A549 (cell line): ENCODE data around the gene IPMK. TPM values are rescaled to one million over a fixed set of nuclear protein-coding genes. Genes with fewer than 3 reads are reported as not detected.

Source experiments
- ATAC-seq, 2 experiments: fragments of 200-7000 bp in 1 of 2; fragments of >200 bp in 1 of 2; cut with Nextera tagmentation in 1 of 2; cut with Tn5 transposase in 1 of 2; 3 replicates each; pipeline versions ENCODE4 v1.8.0 to v1.9.1; 2018 to 2020; ENCODE audit warnings: mild to moderate bottlenecking in 1 of 2, moderate library complexity in 1 of 2
- CTCF ChIA-PET: fragments of 300-600 bp; sonication (Branson Sonifier 250); formaldehyde crosslinking; extraction: SDS; loops from one replicate; lab custom pipeline; 2021; ENCODE audit warnings: antibody characterized with exemption, inconsistent platforms; lab: Yijun Ruan, JAX
- POLR2A ChIA-PET: fragments of 350-600 bp; formaldehyde crosslinking; extraction: SDS; loops from one replicate; lab custom pipeline; 2021; ENCODE audit warnings: antibody characterized with exemption, inconsistent platforms; lab: Yijun Ruan, JAX
- DNase-seq, 2 experiments: peaks; one replicate each; pipeline versions ENCODE4 v3.0.0 to v3.0.0-alpha.2; 2011 to 2016; ENCODE audit warnings: low read depth in 1 of 2, low spot score in 1 of 2
- FAIRE-seq: peaks from 2 replicates; lab custom pipeline; 2011; peaks lifted over from hg19 to GRCh38; lab: Jason Lieb, UNC
- H3K27ac ChIP-seq, 2 experiments: fragments of >200 bp; sonication (Bioruptor Twin); formaldehyde crosslinking; 3 replicates each; pipeline ENCODE4 v1.5.1; 2016 to 2017
- H3K4me1 ChIP-seq: fragments of >200 bp; sonication (Bioruptor Twin); formaldehyde crosslinking; 3 replicates; pipeline ENCODE4 v1.6.1; 2016
- H3K4me2 ChIP-seq: fragments of >200 bp; sonication (Bioruptor Twin); formaldehyde crosslinking; 3 replicates; pipeline ENCODE4 v1.6.1; 2016
- H3K4me3 ChIP-seq: fragments of >200 bp; sonication (Bioruptor Twin); formaldehyde crosslinking; 3 replicates; pipeline ENCODE4 v1.5.1; 2016
- H3K9me3 ChIP-seq: fragments of >200 bp; sonication (Bioruptor Twin); formaldehyde crosslinking; 3 replicates; pipeline ENCODE4 v1.6.1; 2016
- CHD2 ChIP-seq: fragments of 150-350 bp; IDR thresholded peaks from 2 replicates; pipeline ENCODE4 v1.6.1; 2014; ENCODE audit warnings: low read length; ENCODE audit not compliant: partially characterized antibody
- EHF ChIP-seq: fragments of 250-450 bp; sonication (Bioruptor Pico); IDR thresholded peaks from 2 replicates; pipeline ENCODE4 v1.5.0; 2020; ENCODE audit warnings: mild to moderate bottlenecking
- ESRRA ChIP-seq: fragments of 150-350 bp; IDR thresholded peaks from 2 replicates; pipeline ENCODE4 v1.6.1; 2014; ENCODE audit warnings: mild to moderate bottlenecking, low read length, borderline replicate concordance
- FOXS1 ChIP-seq: fragments of 250-450 bp; sonication (Bioruptor Pico); IDR thresholded peaks from 2 replicates; pipeline ENCODE4 v1.5.0; 2020; ENCODE audit warnings: mild to moderate bottlenecking, moderate library complexity
- HDAC2 ChIP-seq: fragments of 200-600 bp; sonication (generic); IDR thresholded peaks from 2 replicates; pipeline ENCODE4 v1.6.1; 2016
- HOXB13 ChIP-seq: fragments of 250-450 bp; sonication (Bioruptor Pico); IDR thresholded peaks from 2 replicates; pipeline ENCODE4 v1.5.0; 2020; ENCODE audit warnings: low read depth, mild to moderate bottlenecking, moderate library complexity
- HOXB5 ChIP-seq: fragments of 250-450 bp; sonication (Bioruptor Pico); IDR thresholded peaks from 2 replicates; pipeline ENCODE4 v1.5.0; 2020; ENCODE audit warnings: mild to moderate bottlenecking, moderate library complexity
- JUN ChIP-seq, 2 experiments: fragments of >200 bp; sonication (Bioruptor Twin); formaldehyde crosslinking; IDR thresholded peaks; 2 replicates in 1 of 2; 3 replicates in 1 of 2; pipeline ENCODE4 v1.6.1; 2016 to 2017
- KDM1A ChIP-seq: fragments of 200-600 bp; sonication (generic); IDR thresholded peaks from 2 replicates; pipeline ENCODE4 v1.6.1; 2016; ENCODE audit warnings: low read depth, mild to moderate bottlenecking
- MAZ ChIP-seq: fragments of 150-350 bp; IDR thresholded peaks from 2 replicates; pipeline ENCODE4 v1.6.1; 2014; ENCODE audit warnings: antibody characterized with exemption, low read depth, low read length, borderline replicate concordance
- NFE2L2 ChIP-seq: fragments of 150-350 bp; conservative IDR thresholded peaks from 2 replicates; pipeline ENCODE4 v1.6.1; 2014; ENCODE audit warnings: low read length
- POLR2AphosphoS2 ChIP-seq: conservative IDR thresholded peaks from 2 replicates; pipeline ENCODE4 v1.6.1; 2012; ENCODE audit warnings: low read length, improper control_type of control experiment, inconsistent platforms
- RAD21 ChIP-seq, 2 experiments: fragments of >200 bp in 1 of 2; sonication (Bioruptor Twin) in 1 of 2; formaldehyde crosslinking in 1 of 2; IDR thresholded peaks in 1 of 2; conservative IDR thresholded peaks in 1 of 2; 2 replicates in 1 of 2; 3 replicates in 1 of 2; pipeline ENCODE4 v1.6.1; 2012 to 2018; ENCODE audit warnings: inconsistent platforms in 1 of 2
- RARB ChIP-seq: fragments of 250-450 bp; sonication (Bioruptor Pico); IDR thresholded peaks from 2 replicates; pipeline ENCODE4 v1.8.0; 2021; ENCODE audit warnings: mild to moderate bottlenecking, moderate library complexity
- RCOR1 ChIP-seq: fragments of 150-350 bp; IDR thresholded peaks from 2 replicates; pipeline ENCODE4 v1.6.1; 2014; ENCODE audit warnings: antibody characterized with exemption, low read length, low read depth
- SMC3 ChIP-seq: fragments of >200 bp; sonication (Bioruptor Twin); formaldehyde crosslinking; IDR thresholded peaks from 3 replicates; pipeline ENCODE4 v1.6.1; 2018; ENCODE audit warnings: inconsistent platforms
- SREBF2 ChIP-seq: fragments of 450-650 bp; IDR thresholded peaks from 2 replicates; pipeline ENCODE4 v1.6.1; 2014; ENCODE audit warnings: mild to moderate bottlenecking, moderate library complexity
- TP53 ChIP-seq: fragments of 250-450 bp; sonication (Bioruptor Pico); IDR thresholded peaks from 2 replicates; pipeline ENCODE4 v1.5.0; 2021; ENCODE audit warnings: mild to moderate bottlenecking, moderate library complexity
- ZC3H11A ChIP-seq: fragments of 450-650 bp; IDR thresholded peaks from 2 replicates; pipeline ENCODE4 v1.6.1; 2014; ENCODE audit warnings: antibody characterized with exemption, mild to moderate bottlenecking
- ZFP36 ChIP-seq: fragments of 450-650 bp; IDR thresholded peaks from 2 replicates; pipeline ENCODE4 v1.6.1; 2014; ENCODE audit warnings: borderline replicate concordance; ENCODE audit not compliant: partially characterized antibody
- ZNF302 ChIP-seq: fragments of 250-450 bp; sonication (Bioruptor Pico); IDR thresholded peaks from 2 replicates; pipeline ENCODE4 v1.9.0; 2021; ENCODE audit warnings: inconsistent platforms, mild to moderate bottlenecking, moderate library complexity
- ZSCAN20 ChIP-seq: fragments of 250-450 bp; sonication (Bioruptor Pico); IDR thresholded peaks from 2 replicates; pipeline ENCODE4 v1.8.0; 2022; ENCODE audit warnings: mild to moderate bottlenecking, moderate library complexity
- WGBS: methylation state at CpG from one replicate; pipeline ENCODE4 v1.1.6; 2017; ENCODE audit errors: missing lambda C conversion rate; 5-methylcytosine and 5-hydroxymethylcytosine counted together
- polyA plus RNA-seq, 4 experiments: library from polyadenylated mRNA; depleted of rRNA in 3 of 4; stranded (reverse); fragments of >200 nt; fragmentation: RNase III in 1 of 4; extraction: RNeasy Plus Mini Kit Qiagen cat#74134 plus additional on column Dnase treatment in 1 of 4; gene quantifications; 2 replicates in 3 of 4; 3 replicates in 1 of 4; pipeline ENCODE4 v1.2.3, GENCODE V29; 2011 to 2017
- TF ChIP-seq, protein P1 (sequence below): IDR thresholded peaks from 2 replicates; pipeline ENCODE4 v1.6.1; 2012
- TF ChIP-seq, protein P2 (sequence below): fragments of 450-650 bp; IDR thresholded peaks from 2 replicates; pipeline ENCODE4 v1.6.1; 2014; ENCODE audit warnings: antibody characterized with exemption
- TF ChIP-seq, protein P3 (sequence below): fragments of >200 bp; sonication (Bioruptor Twin); formaldehyde crosslinking; IDR thresholded peaks from 3 replicates; pipeline ENCODE4 v1.6.1; 2016
- TF ChIP-seq, protein P4 (sequence below): IDR thresholded peaks from 2 replicates; pipeline ENCODE4 v1.6.1; 2012; ENCODE audit warnings: low read depth, borderline replicate concordance
- TF ChIP-seq, protein P5 (sequence below): IDR thresholded peaks from 2 replicates; pipeline ENCODE4 v1.6.1; 2012
- TF ChIP-seq, protein P6 (sequence below): fragments of 250-450 bp; sonication (Bioruptor Pico); IDR thresholded peaks from 2 replicates; pipeline ENCODE4 v1.5.0; 2020; ENCODE audit warnings: low read depth, mild to moderate bottlenecking, moderate library complexity
- TF ChIP-seq, protein P7 (sequence below): fragments of 150-350 bp; IDR thresholded peaks from 2 replicates; pipeline ENCODE4 v1.6.1; 2014; ENCODE audit warnings: low read depth, mild to moderate bottlenecking, low read length

IPMK gene
- polyA plus RNA-seq, 2 of the 4 experiments (the other 2 are of a cell fraction) = 2.9 to 5.6 TPM

DNA sequence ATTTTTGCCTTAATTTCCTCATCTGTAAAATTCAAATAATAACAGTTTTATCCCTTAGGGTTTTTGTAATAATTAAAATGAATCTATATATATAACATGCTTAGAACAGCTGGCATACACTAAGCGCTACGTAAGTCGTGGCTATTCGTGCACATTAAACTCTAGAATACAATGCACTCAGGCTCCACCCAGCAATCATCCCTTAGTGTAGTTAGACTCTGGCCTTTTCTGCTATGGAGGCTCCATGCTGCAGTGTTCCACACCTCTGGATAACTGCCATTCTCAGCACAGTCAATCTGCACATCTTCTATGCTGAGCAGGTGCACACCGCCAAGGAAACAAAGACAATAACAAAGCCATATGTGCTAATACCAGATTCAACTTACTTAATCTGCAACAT, 92.9 kb downstream of the IPMK start (continued):
- TF ChIP-seq, protein P1, sequence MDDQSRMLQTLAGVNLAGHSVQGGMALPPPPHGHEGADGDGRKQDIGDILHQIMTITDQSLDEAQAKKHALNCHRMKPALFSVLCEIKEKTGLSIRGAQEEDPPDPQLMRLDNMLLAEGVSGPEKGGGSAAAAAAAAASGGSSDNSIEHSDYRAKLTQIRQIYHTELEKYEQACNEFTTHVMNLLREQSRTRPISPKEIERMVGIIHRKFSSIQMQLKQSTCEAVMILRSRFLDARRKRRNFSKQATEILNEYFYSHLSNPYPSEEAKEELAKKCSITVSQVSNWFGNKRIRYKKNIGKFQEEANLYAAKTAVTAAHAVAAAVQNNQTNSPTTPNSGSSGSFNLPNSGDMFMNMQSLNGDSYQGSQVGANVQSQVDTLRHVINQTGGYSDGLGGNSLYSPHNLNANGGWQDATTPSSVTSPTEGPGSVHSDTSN = no peak
- no peak for TF ChIP-seq FOXS1

DNA sequence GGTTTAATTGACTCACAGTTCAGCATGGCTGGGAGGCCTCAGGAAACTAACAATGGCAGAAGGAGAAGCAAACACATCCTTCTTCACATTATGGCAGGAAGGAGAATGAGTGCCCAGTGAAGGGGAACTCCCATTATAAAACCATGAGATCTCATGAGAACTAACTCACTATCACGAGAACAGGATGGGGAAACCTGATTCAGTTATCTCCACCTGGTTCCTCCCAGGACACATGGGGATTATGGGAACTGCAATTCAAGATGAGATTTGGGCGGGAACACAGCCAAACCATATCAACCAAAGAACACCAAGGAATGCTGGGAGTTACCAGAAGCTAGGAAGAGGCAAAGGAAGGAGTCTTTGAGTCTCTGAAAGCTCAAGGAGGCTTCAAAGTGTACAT, 94.3 kb downstream of the IPMK start:
- TF ChIP-seq KDM1A (no peak), RARB (CRISPR knock-in tag) (no peak), ZNF302 (no peak), MAZ (no peak), RCOR1 (no peak), ZFP36 (no peak), SREBF2 (no peak), ZSCAN20 (CRISPR knock-in tag) (no peak)
- TF ChIP-seq, protein P2, sequence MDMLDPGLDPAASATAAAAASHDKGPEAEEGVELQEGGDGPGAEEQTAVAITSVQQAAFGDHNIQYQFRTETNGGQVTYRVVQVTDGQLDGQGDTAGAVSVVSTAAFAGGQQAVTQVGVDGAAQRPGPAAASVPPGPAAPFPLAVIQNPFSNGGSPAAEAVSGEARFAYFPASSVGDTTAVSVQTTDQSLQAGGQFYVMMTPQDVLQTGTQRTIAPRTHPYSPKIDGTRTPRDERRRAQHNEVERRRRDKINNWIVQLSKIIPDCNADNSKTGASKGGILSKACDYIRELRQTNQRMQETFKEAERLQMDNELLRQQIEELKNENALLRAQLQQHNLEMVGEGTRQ = no peak
- TF ChIP-seq, protein P3, sequence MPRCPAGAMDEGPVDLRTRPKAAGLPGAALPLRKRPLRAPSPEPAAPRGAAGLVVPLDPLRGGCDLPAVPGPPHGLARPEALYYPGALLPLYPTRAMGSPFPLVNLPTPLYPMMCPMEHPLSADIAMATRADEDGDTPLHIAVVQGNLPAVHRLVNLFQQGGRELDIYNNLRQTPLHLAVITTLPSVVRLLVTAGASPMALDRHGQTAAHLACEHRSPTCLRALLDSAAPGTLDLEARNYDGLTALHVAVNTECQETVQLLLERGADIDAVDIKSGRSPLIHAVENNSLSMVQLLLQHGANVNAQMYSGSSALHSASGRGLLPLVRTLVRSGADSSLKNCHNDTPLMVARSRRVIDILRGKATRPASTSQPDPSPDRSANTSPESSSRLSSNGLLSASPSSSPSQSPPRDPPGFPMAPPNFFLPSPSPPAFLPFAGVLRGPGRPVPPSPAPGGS = no peak
- Histone ChIP-seq H3K27ac (no peak overlapping the region), H3K4me2 (no peak overlapping the region), H3K4me3 (no peak overlapping the region), H3K9me3 (no peaks in the 10 kb centered on the region), H3K4me1 (peaks cover 4% of the 10 kb centered on the region; the same call in 2 of the 3 replicates)
- peak in 1 of 2 experiments; percentile 9 for DNase-seq
- POLR2A ChIA-PET = no interaction called here
- 18% methylated on average over 2 of the region's 2 CpGs for WGBS
- CTCF ChIA-PET = interaction anchor here (1.0 to 12.3 kb wide), 4 partner anchors 21 to 126 kb away, joined by 3 to 221 read pairs (median 6); no protein-coding TSS in a partner anchor
- no peak for ATAC-seq
- no peak for FAIRE-seq

DNA sequence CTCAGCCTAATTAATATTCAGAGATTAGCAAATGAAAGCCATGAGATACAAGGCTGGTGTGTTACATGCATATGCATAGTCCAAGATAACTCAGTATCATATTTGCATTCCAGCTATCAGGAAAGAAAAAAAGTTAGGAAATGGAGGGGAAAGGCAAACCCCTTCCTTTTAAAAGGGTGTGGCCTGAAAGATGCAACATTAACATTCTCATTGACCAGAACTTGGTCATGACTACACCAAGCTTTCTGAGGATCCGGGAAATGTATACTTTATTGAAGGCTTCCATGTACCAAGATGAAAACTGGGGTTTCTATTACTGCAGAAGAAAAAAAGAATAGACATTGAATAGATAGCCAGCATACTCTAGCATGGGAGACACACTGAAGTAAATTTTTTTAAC, 96.5 kb downstream of the IPMK start:
- CTCF ChIA-PET = interaction anchor here (0.8 to 12.3 kb wide), 4 partner anchors 10 to 213 kb away, joined by 3 to 221 read pairs (median 4); no protein-coding TSS in a partner anchor
- H3K4me3 ChIP-seq = no peak overlapping the region
- POLR2A ChIA-PET = no interaction called here
- H3K27ac ChIP-seq = no peak overlapping the region
- ATAC-seq = no peak
- DNase-seq = no peak
- no peaks in the 10 kb centered on the region for H3K4me1 ChIP-seq
- no peaks in the 10 kb centered on the region for H3K9me3 ChIP-seq
- WGBS = 17% methylated on average over 1 of the region's 1 CpG
- TF ChIP-seq ZSCAN20 (CRISPR knock-in tag) (no peak), CHD2 (no peak), TP53 (no peak), RAD21 (conservative IDR thresholded peaks at IDR 0.05 in 1 of 2, IDR thresholded peaks at IDR 0.05 in 1 of 2) (no peak), HOXB13 (no peak), NFE2L2 (no peak), HOXB5 (CRISPR knock-in tag) (no peak), EHF (no peak), RARB (CRISPR knock-in tag) (no peak), HDAC2 (no peak), ESRRA (no peak), JUN (IDR thresholded peaks at IDR 0.05) (no peak), ZC3H11A (no peak), SMC3 (no peak), POLR2AphosphoS2 (no peak)
- TF ChIP-seq, protein P4, sequence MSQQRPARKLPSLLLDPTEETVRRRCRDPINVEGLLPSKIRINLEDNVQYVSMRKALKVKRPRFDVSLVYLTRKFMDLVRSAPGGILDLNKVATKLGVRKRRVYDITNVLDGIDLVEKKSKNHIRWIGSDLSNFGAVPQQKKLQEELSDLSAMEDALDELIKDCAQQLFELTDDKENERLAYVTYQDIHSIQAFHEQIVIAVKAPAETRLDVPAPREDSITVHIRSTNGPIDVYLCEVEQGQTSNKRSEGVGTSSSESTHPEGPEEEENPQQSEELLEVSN = no peak
- TF ChIP-seq, protein P5, sequence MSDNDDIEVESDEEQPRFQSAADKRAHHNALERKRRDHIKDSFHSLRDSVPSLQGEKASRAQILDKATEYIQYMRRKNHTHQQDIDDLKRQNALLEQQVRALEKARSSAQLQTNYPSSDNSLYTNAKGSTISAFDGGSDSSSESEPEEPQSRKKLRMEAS = no peak
- TF ChIP-seq, protein P6, sequence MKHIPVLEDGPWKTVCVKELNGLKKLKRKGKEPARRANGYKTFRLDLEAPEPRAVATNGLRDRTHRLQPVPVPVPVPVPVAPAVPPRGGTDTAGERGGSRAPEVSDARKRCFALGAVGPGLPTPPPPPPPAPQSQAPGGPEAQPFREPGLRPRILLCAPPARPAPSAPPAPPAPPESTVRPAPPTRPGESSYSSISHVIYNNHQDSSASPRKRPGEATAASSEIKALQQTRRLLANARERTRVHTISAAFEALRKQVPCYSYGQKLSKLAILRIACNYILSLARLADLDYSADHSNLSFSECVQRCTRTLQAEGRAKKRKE (CRISPR knock-in tag) = no peak
- TF ChIP-seq, protein P3 = no peak
- TF ChIP-seq, protein P7, sequence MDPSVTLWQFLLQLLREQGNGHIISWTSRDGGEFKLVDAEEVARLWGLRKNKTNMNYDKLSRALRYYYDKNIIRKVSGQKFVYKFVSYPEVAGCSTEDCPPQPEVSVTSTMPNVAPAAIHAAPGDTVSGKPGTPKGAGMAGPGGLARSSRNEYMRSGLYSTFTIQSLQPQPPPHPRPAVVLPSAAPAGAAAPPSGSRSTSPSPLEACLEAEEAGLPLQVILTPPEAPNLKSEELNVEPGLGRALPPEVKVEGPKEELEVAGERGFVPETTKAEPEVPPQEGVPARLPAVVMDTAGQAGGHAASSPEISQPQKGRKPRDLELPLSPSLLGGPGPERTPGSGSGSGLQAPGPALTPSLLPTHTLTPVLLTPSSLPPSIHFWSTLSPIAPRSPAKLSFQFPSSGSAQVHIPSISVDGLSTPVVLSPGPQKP = no peak
- TF ChIP-seq, all 56 proteins: peak for 0
- FAIRE-seq = no peak
- H3K4me2 ChIP-seq = no peak overlapping the region
